ENCODE data around the gene CSF1.
"Not testable (repeated sequence)": the region's sequence is repeated elsewhere in the genome, so short reads cannot be mapped to it uniquely, and the experiment has no call there.

Gene CSF1

DNA sequence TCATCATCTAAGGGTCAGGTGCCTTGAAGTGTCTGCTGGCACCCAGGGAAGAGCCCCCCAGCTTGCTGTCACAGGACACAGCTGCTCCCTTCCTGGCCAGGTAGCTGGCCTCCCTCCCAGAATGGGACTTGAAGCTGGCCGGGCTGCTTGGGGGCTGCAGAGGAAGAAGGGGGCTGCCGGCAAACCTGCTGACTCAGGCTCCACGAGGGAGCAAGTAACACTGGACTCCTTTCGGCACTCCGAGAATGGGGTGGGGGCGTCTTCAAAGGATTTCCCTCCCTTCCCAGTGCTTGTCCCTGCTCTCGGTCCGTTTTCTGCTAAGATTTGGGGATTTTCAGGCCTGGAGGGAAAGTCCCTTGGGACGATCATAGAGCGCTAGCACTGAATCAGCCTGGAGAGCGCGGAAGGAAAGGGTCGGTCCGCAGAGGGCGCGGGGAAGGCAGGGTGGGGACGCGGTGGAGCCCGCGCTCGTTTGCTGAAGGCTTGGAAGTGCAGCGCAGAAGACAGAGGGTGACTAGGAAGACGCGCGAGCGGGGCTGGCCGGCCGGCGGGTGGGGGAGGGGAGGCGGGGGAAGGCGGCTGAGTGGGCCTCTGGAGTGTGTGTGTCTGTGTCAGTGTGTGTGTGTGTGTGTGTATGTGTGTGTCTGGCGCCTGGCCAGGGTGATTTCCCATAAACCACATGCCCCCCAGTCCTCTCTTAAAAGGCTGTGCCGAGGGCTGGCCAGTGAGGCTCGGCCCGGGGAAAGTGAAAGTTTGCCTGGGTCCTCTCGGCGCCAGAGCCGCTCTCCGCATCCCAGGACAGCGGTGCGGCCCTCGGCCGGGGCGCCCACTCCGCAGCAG is at the start of gene CSF1:
TSS of gene CSF1 (plus strand) at position 727 of the 840 bp plus-strand sequence. CDS start 175 bp downstream, outside the sequence.
- DNase-seq = peak; percentile 88

GRCh38 chr1:109861616-109862015 is 49.0 kb upstream of the CSF1 start:
- DNase-seq = not testable (repeated sequence)

DNA sequence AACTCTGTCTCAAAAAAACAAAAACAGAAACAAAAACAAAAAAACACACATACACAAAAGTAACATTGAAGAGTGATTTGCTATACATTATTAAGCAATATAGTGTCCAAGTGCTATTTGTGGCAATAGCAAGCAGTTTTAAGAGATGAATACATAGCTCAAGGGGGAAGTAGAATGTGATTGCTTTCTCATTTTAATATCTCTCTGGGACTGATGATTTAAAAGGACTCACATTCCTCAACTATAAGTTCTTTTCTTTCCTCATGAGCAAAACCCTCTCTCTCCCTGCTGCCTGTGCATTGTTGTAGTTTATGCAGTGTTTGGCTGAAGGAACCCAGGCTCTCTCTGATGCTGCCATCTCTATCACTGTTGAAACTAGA is 47.0 kb upstream of the CSF1 start:
- DNase-seq = peak; percentile 81

DNA sequence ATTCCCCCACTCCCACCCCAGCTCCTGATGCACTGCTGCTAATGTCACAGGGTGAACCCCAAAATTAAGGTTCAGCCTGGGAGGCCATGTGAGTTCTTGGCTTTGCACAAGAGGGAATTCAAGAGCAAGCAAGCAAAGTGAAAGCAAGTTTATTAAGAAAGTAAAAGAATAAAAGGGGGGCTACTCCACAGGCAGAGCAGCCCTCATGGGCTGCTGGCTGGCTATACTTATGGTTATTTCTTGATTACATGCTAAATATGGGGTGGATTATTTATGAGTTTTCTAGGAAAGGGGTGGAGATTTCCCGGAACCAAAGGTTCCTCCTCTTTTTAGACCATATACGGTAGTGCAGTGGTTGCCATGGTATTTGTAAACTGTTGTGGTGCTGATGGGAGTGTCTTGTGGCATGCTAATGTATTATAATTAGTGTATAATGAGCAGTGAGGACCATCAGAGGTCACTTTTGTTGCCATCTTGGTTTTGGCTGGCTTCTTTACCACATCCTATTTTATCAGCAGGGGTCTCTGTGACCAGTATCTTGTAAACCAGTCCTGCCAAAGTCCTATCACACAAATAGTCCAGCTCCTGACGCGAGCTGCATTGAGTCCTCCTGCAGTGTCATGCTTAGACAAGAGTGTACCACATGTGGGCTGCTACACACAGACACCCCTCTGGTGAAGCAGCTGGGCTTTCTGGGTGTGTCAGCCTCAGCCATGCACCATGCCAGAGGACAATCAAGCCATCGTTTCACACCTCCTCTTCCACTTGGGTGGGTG is 46.4 kb upstream of the CSF1 start:
- peak; percentile 90 for DNase-seq

- peak; percentile 82 for DNase-seq
These were observed 45.6 kb upstream of the CSF1 start for GRCh38 chr1:109864930-109865612.

- no peak for DNase-seq
These were observed 44.6 kb upstream of the CSF1 start for GRCh38 chr1:109866071-109866470.

- peak; percentile 82 for DNase-seq
These were observed 37.1 kb upstream of the CSF1 start for GRCh38 chr1:109873278-109874175.

GRCh38 chr1:109874445-109874844 is 36.2 kb upstream of the CSF1 start:
- DNase-seq = no peak

- no peak for DNase-seq
These were observed 34.8 kb upstream of the CSF1 start for GRCh38 chr1:109875874-109876273.

DNA sequence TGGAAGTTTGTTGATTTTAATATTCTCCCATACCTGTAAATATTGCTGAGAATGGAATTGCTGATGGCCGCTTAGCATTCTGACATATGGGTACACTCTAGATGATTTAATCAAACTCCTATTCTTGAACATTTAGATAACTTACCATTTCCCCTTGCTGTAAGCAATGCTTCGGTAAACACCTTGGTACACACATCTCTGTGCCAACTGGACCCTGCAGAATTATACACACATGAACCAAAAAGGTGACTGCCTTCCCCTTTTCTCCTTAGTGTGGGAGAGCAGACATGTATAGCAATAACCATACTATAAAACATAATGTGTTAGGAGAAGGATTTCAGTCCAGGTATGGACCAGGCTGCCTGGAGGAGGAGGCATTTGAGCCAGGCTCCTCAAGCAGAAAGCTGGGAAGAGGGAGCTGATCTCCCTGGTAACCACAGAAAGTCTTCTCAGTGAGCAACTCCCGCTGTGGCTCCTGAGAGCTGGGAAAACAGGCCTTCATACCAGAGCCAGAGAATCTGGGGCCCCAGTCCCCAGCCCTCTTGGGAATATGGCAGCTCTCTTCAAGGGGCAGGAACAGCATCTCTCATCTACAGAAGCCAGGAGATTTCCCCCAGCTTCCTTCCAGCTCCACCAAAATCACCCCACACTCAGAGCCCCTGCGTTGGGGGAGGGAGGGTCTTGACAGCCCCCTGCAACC is 33.9 kb upstream of the CSF1 start:
- peak; percentile 91 for DNase-seq

- DNase-seq = peak; percentile 96
These were observed 33.3 kb upstream of the CSF1 start for GRCh38 chr1:109877317-109877771.

GRCh38 chr1:109877776-109878175 is 32.9 kb upstream of the CSF1 start:
- DNase-seq = no peak

GRCh38 chr1:109878531-109879104 is 32.0 kb upstream of the CSF1 start:
- DNase-seq = no peak

GRCh38 chr1:109879371-109879770 is 31.3 kb upstream of the CSF1 start:
- not testable (repeated sequence) for DNase-seq

- no peak for DNase-seq
These were observed 30.6 kb upstream of the CSF1 start for GRCh38 chr1:109879881-109880525.

DNA sequence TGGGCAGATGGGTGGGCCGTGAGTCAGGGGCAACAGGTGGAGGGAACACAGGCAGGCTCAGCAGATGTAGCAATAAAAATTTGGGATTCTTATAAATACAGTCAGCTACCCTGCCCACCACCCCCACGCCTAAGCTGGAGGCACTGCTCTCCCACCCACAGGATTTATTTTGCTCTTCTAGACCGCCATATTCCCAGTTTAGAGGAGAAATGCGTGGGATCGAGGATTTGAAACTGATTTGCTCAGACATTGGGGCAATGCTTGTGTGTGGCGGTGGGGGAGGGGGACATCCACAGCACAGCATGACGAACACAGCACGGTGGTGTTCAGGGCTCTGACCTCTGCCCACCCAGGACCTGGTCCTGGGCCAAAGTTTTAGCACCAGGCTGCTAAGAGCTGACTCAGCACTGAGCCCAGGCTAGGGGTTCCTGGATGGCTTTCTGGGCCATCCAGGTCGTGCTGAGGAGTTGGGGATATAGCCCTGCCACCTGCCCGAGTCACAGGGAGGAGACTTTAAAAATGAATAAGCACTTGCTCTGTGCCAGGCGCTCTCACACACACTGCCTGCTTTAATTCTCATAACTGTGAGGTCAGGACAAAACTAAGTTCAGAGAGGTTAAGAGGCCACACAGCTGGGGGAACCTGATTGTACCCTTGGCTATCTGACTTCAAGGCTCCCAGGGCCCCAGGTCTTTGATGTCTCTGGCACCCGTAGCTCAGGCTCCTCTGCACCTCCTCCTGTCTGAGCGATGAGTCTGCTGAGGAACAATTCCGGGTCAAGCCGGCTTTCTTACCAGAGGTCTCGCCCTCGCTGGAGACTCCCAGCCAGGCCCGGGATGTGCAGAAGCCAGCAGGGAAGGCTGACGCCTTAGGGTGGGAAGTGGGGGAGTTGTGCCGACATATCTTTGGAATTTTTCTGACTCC is 29.4 kb upstream of the CSF1 start:
- no peak for DNase-seq

DNA sequence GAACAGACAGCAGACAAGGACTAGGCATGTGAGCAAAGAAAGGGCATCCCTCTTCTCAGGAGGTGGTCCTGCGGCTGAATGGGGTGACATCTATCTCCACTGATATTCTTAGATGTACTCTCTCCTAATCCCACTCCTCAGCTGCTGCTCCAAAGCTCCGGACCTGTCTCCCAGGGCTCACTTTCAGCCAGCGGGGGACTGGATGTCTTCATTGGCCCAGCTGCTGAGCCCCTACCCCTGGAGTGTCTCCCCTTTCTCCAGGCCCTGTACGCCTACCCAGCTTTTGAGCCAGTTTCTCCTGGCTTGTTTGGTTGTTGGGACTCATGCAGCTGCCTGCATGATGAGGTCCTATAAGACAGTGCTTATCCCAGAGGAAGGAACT is 28.8 kb upstream of the CSF1 start:
- no peak for DNase-seq

DNA sequence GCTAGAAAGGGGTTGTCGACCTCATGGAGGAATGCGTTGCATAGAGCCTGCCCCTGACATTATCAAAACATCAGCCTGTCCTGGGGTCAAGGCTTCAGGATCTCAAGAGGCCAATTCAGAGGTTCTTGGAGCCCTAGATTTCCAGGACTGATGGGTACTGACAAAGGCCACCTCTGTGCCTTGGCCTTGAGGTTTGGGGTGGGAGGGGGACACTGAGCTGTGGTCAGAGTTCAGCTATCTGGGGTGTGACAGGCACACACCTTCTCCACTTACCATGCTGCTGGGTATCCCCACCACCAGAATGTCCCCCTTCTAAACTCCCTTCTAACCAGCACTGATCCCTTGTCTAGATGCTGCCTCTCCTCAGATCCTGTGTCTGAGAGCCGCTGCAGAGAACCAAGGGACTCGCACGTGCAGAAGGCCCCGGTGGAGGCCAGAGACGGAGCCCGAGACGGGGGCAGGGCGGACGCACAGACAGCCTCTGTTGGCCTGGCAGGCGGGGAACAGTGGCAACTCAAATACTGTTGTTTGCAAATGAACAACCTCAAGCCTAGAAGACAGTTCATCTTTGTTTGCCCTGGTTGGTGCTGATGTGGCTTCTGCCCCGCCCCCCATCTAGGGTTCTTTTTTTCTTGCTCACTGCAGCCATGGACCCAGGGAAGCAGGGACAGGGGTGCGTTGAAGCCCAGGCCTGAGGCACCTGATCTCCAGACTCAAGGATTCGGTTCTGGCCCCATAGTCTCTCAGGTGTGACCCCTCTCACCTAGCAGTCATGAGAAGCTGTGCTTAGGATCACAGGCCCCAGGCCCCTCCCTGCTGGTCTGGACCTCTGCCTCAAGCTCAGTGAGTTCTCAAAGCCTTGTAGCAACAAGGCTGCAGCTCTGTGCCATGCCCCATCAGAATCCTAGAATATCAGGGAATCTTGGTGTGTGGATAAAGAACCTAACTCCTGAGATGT is 28.1 kb upstream of the CSF1 start:
- DNase-seq = no peak
